ENCODE data around the gene SERP1.
A peak's percentile ranks its signal among the peaks of the same experiment; 100 is the strongest.

The SERP1 gene

GRCh38 chr3:150545419-150546225 lies 674 bp downstream of the SERP1 start:
- H2AFZ ChIP-seq = peak overlapping the region; percentile 97
- H3K4me1 ChIP-seq = peaks cover 6% of the 10 kb centered on the region
- H3K27ac ChIP-seq = peak overlapping the region; percentile 98
- TF ChIP-seq CTCF (IDR thresholded peaks at IDR 0.05) = no peak
- H3K4me2 ChIP-seq (ENCODE audit: low read length) = peak overlapping the region; percentile 82
- H3K9me3 ChIP-seq (ENCODE audit: control insufficient read depth, low read length) = no peaks in the 10 kb centered on the region
- H3K27me3 ChIP-seq (ENCODE audit: control insufficient read depth, insufficient read depth, low read length) = no peaks in the 10 kb centered on the region
- H3K9ac ChIP-seq = peak overlapping the region; percentile 97
- no peaks in the 10 kb centered on the region for H3K36me3 ChIP-seq (ENCODE audit: control insufficient read depth, insufficient read depth, low read length)
- H3K79me2 ChIP-seq = peaks cover 24% of the 10 kb centered on the region
- H3K4me3 ChIP-seq (ENCODE audit: low read depth, low read length) = peak overlapping the region; percentile 91

- no peaks in the 10 kb centered on the region for H3K36me3 ChIP-seq (ENCODE audit: control insufficient read depth, insufficient read depth, low read length)
- H3K27me3 ChIP-seq (ENCODE audit: control insufficient read depth, insufficient read depth, low read length) = no peaks in the 10 kb centered on the region
- H3K4me3 ChIP-seq (ENCODE audit: low read depth, low read length) = peak overlapping the region; percentile 91
- TF ChIP-seq CTCF (IDR thresholded peaks at IDR 0.05) = no peak
- peak overlapping the region; percentile 82 for H3K4me2 ChIP-seq (ENCODE audit: low read length)
- no peak overlapping the region for H3K9ac ChIP-seq
- peaks cover 6% of the 10 kb centered on the region for H3K4me1 ChIP-seq
- no peak overlapping the region for H2AFZ ChIP-seq
- H3K9me3 ChIP-seq (ENCODE audit: control insufficient read depth, low read length) = no peaks in the 10 kb centered on the region
- peaks cover 23% of the 10 kb centered on the region for H3K79me2 ChIP-seq
- H3K27ac ChIP-seq = peak overlapping the region; percentile 98
Measured at GRCh38 chr3:150544726-150545125, 1.6 kb downstream of the SERP1 start.

- no peak for TF ChIP-seq CTCF (IDR thresholded peaks at IDR 0.05)
- Histone ChIP-seq H3K9ac (no peak overlapping the region), H3K4me1 (peaks cover 6% of the 10 kb centered on the region), H3K4me3 (ENCODE audit: low read depth, low read length) (no peak overlapping the region), H3K27ac (no peak overlapping the region), H3K79me2 (peaks cover 21% of the 10 kb centered on the region), H3K9me3 (ENCODE audit: control insufficient read depth, low read length) (no peaks in the 10 kb centered on the region), H3K4me2 (ENCODE audit: low read length) (no peak overlapping the region), H2AFZ (no peak overlapping the region), H3K27me3 (ENCODE audit: control insufficient read depth, insufficient read depth, low read length) (no peaks in the 10 kb centered on the region), H3K36me3 (ENCODE audit: control insufficient read depth, insufficient read depth, low read length) (no peaks in the 10 kb centered on the region)
Measured at GRCh38 chr3:150544041-150544440, 2.3 kb downstream of the SERP1 start.

GRCh38 chr3:150543531-150543930 lies 2.8 kb downstream of the SERP1 start:
- no peak overlapping the region for H3K9ac ChIP-seq
- peaks cover 6% of the 10 kb centered on the region for H3K4me1 ChIP-seq
- no peak overlapping the region for H3K27ac ChIP-seq
- H3K27me3 ChIP-seq (ENCODE audit: control insufficient read depth, insufficient read depth, low read length) = no peaks in the 10 kb centered on the region
- H2AFZ ChIP-seq = no peak overlapping the region
- H3K9me3 ChIP-seq (ENCODE audit: control insufficient read depth, low read length) = no peaks in the 10 kb centered on the region
- peaks cover 22% of the 10 kb centered on the region for H3K79me2 ChIP-seq
- no peak overlapping the region for H3K4me2 ChIP-seq (ENCODE audit: low read length)
- H3K36me3 ChIP-seq (ENCODE audit: control insufficient read depth, insufficient read depth, low read length) = no peaks in the 10 kb centered on the region
- no peak for TF ChIP-seq CTCF (IDR thresholded peaks at IDR 0.05)
- H3K4me3 ChIP-seq (ENCODE audit: low read depth, low read length) = no peak overlapping the region

GRCh38 chr3:150543128-150543527 lies 3.2 kb downstream of the SERP1 start:
- Histone ChIP-seq H3K36me3 (ENCODE audit: control insufficient read depth, insufficient read depth, low read length) (no peaks in the 10 kb centered on the region), H3K27ac (no peak overlapping the region), H3K4me2 (ENCODE audit: low read length) (no peak overlapping the region), H3K9ac (no peak overlapping the region), H3K4me1 (peaks cover 6% of the 10 kb centered on the region), H3K9me3 (ENCODE audit: control insufficient read depth, low read length) (no peaks in the 10 kb centered on the region), H3K27me3 (ENCODE audit: control insufficient read depth, insufficient read depth, low read length) (no peaks in the 10 kb centered on the region), H3K79me2 (peaks cover 21% of the 10 kb centered on the region), H2AFZ (no peak overlapping the region), H3K4me3 (ENCODE audit: low read depth, low read length) (no peak overlapping the region)
- TF ChIP-seq CTCF (IDR thresholded peaks at IDR 0.05) = no peak
